H9 (cell line): ENCODE measurements around the gene TTC7B. TPM values are rescaled to one million over a fixed set of nuclear protein-coding genes. Genes with fewer than 3 reads are reported as not detected.

Source experiments
- DNase-seq: peaks from one replicate; pipeline ENCODE4 v3.0.0-alpha.2; 2017
- H2AFZ ChIP-seq: one replicate; pipeline ENCODE4 v1.6.1; 2013; ENCODE audit warnings: mild to moderate bottlenecking, low read length, control low read depth, moderate library complexity
- H2AK5ac ChIP-seq: 2 replicates; pipeline ENCODE4 v1.6.1; 2013; ENCODE audit warnings: low read length, control low read depth, mixed read lengths; ENCODE audit not compliant: insufficient read length
- H2BK120ac ChIP-seq: one replicate; pipeline ENCODE4 v1.6.1; 2013; ENCODE audit warnings: low read depth, mild to moderate bottlenecking, low read length, control low read depth, inconsistent platforms; ENCODE audit not compliant: poor library complexity, severe bottlenecking
- H2BK12ac ChIP-seq: 2 replicates; pipeline ENCODE4 v1.6.1; 2013; ENCODE audit warnings: low read length, control low read depth, mixed read lengths, low read depth; ENCODE audit not compliant: insufficient read length
- H2BK15ac ChIP-seq: 2 replicates; pipeline ENCODE4 v1.6.1; 2013; ENCODE audit warnings: low read depth, low read length, control low read depth
- H2BK20ac ChIP-seq: one replicate; pipeline ENCODE4 v1.6.1; 2013; ENCODE audit warnings: low read depth, mild to moderate bottlenecking, low read length, control low read depth, inconsistent platforms; ENCODE audit not compliant: poor library complexity, severe bottlenecking
- H2BK5ac ChIP-seq: 2 replicates; pipeline ENCODE4 v1.6.1; 2013; ENCODE audit warnings: low read length, control low read depth, mixed read lengths; ENCODE audit not compliant: insufficient read length
- H3K14ac ChIP-seq: 2 replicates; pipeline ENCODE4 v1.6.1; 2013; ENCODE audit warnings: low read length, control low read depth; ENCODE audit not compliant: insufficient read depth
- H3K18ac ChIP-seq: 2 replicates; pipeline ENCODE4 v1.6.1; 2013; ENCODE audit warnings: low read depth, mild to moderate bottlenecking, mixed read lengths, low read length, control low read depth; ENCODE audit not compliant: insufficient read length
- H3K23ac ChIP-seq: 2 replicates; pipeline ENCODE4 v1.6.1; 2013; ENCODE audit warnings: low read length, control low read depth, mixed read lengths, low read depth; ENCODE audit not compliant: insufficient read length
- H3K23me2 ChIP-seq: 2 replicates; pipeline ENCODE4 v1.6.1; 2013; ENCODE audit warnings: low read depth, mild to moderate bottlenecking, mixed read lengths, low read length, control low read depth; ENCODE audit not compliant: insufficient read length, poor library complexity, severe bottlenecking
- H3K27ac ChIP-seq: 2 replicates; pipeline ENCODE4 v1.5.1; 2013; ENCODE audit warnings: low read length, control low read depth, mixed read lengths, low read depth; ENCODE audit not compliant: insufficient read length
- H3K27me3 ChIP-seq: 2 replicates; pipeline ENCODE4 v1.6.1; 2013; ENCODE audit warnings: low read length, control low read depth, inconsistent platforms; ENCODE audit not compliant: insufficient read depth
- H3K4ac ChIP-seq: 2 replicates; pipeline ENCODE4 v1.6.1; 2013; ENCODE audit warnings: low read depth, mild to moderate bottlenecking, control low read depth, inconsistent platforms, low read length, moderate library complexity
- H3K4me1 ChIP-seq: 2 replicates; pipeline ENCODE4 v1.6.1; 2013; ENCODE audit warnings: low read length, control low read depth, inconsistent platforms; ENCODE audit not compliant: insufficient read depth
- H3K4me2 ChIP-seq: 2 replicates; pipeline ENCODE4 v1.6.1; 2013; ENCODE audit warnings: low read length, control low read depth, mixed read lengths; ENCODE audit not compliant: insufficient read length, insufficient read depth
- H3K56ac ChIP-seq: 2 replicates; pipeline ENCODE4 v1.6.1; 2013; ENCODE audit warnings: low read depth, mild to moderate bottlenecking, mixed read lengths, low read length, control low read depth; ENCODE audit not compliant: insufficient read length
- H3K79me1 ChIP-seq: 2 replicates; pipeline ENCODE4 v1.6.1; 2013; ENCODE audit warnings: low read depth, mild to moderate bottlenecking, moderate library complexity, low read length, control low read depth, inconsistent platforms; ENCODE audit not compliant: insufficient read depth, poor library complexity, severe bottlenecking
- H3K79me2 ChIP-seq: 2 replicates; pipeline ENCODE4 v1.6.1; 2013; ENCODE audit warnings: low read length, control low read depth, inconsistent platforms; ENCODE audit not compliant: insufficient read depth
- H3K9ac ChIP-seq: 2 replicates; pipeline ENCODE4 v1.6.1; 2013; ENCODE audit warnings: low read length, control low read depth, mixed read lengths; ENCODE audit not compliant: insufficient read length; ENCODE audit errors: extremely low read depth
- H3K9me3 ChIP-seq: one replicate; pipeline ENCODE4 v1.6.1; 2013; ENCODE audit warnings: low read depth, low read length, inconsistent platforms; ENCODE audit not compliant: control insufficient read depth
- H3T11ph ChIP-seq: one replicate; pipeline ENCODE4 v1.6.1; 2013; ENCODE audit warnings: mild to moderate bottlenecking, low read length, control low read depth, inconsistent platforms
- H4K20me1 ChIP-seq: one replicate; pipeline ENCODE4 v1.6.1; 2013; ENCODE audit not compliant: control insufficient read depth, insufficient read length, insufficient read depth
- H4K5ac ChIP-seq: 2 replicates; pipeline ENCODE4 v1.6.1; 2013; ENCODE audit warnings: low read depth, mild to moderate bottlenecking, mixed read lengths, low read length, control low read depth; ENCODE audit not compliant: insufficient read length
- H4K8ac ChIP-seq: replicated peaks from 2 replicates; pipeline ENCODE4 v1.6.1; 2013; ENCODE audit warnings: low read length, control low read depth, mixed read lengths, low read depth; ENCODE audit not compliant: insufficient read length
- H4K91ac ChIP-seq: 2 replicates; pipeline ENCODE4 v1.6.1; 2013; ENCODE audit warnings: low read depth, mild to moderate bottlenecking, moderate library complexity, mixed read lengths, low read length, control low read depth; ENCODE audit not compliant: insufficient read length
- H3K27ac Mint-ChIP-seq, 3 experiments: 2 replicates in 2 of 3; 3 replicates in 1 of 3; pipeline ENCODE4 v1.8.0; 2020 to 2021; ENCODE audit warnings: mixed read lengths in 3 of 3, mild to moderate bottlenecking in 1 of 3, moderate library complexity in 1 of 3
- H3K27me3 Mint-ChIP-seq: 2 replicates; pipeline ENCODE4 v1.8.0; 2021; ENCODE audit warnings: low read depth, mild to moderate bottlenecking, moderate library complexity, mixed read lengths
- H3K36me3 Mint-ChIP-seq, 3 experiments: 2 replicates in 2 of 3; 3 replicates in 1 of 3; pipeline ENCODE4 v1.8.0; 2020 to 2021; ENCODE audit warnings: low read depth in 3 of 3, mixed read lengths in 3 of 3; ENCODE audit not compliant: insufficient read depth in 1 of 3
- H3K4me1 Mint-ChIP-seq, 2 experiments: 2 replicates each; pipeline ENCODE4 v1.8.0; 2020; ENCODE audit warnings: mixed read lengths in 2 of 2
- H3K4me3 Mint-ChIP-seq, 2 experiments: 2 replicates in 1 of 2; 3 replicates in 1 of 2; pipeline ENCODE4 v1.8.0; 2020 to 2021; ENCODE audit warnings: mild to moderate bottlenecking in 2 of 2, mixed read lengths in 2 of 2, moderate library complexity in 1 of 2
- H3K9me3 Mint-ChIP-seq, 2 experiments: 2 replicates in 1 of 2; 3 replicates in 1 of 2; pipeline ENCODE4 v1.8.0; 2020; ENCODE audit warnings: mild to moderate bottlenecking in 2 of 2, mixed read lengths in 2 of 2, moderate library complexity in 1 of 2
- WGBS: extraction: QIAGEN DNeasy Blood & Tissue Kit; methylation state at CpG from one replicate; pipeline ENCODE4 v1.1.7; 2013; ENCODE audit warnings: missing lambda C conversion rate, low lambda C conversion rate, mixed read lengths; ENCODE audit not compliant: insufficient read length; ENCODE audit errors: extremely low coverage; 5-methylcytosine and 5-hydroxymethylcytosine counted together
- total RNA-seq: library from RNA; stranded (reverse); gene quantifications from 2 replicates; pipeline ENCODE4 v1.2.1, GENCODE V29; 2021
- TF ChIP-seq, protein P1 (sequence below): fragments of 200-600 bp; sonication (generic); conservative IDR thresholded peaks from 3 replicates; pipeline ENCODE4 v1.8.0; 2021; ENCODE audit warnings: antibody characterized with exemption, mild to moderate bottlenecking

TTC7B gene
- total RNA-seq, 1 experiment from 2014 or later = 33.7 TPM

DNA sequence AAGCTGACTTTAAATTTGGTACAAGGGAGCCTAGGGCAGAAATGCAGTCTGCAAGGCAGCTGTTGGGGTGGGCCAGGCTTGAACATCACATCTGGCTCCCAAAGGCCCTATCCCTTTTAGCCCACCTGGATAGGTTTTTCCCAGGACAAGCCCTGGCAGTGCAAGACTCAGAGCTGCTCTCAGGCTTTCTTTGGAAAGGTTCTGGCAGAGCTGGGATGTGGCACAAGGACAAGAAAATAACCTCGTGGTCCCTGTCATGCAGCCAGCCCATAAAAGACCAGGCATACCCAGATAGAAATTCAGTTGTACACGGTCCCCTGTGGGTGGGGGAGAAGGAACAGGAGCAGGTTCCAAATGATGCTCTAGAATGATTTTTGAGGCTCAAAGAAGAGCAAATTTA, 206.9 kb downstream of the TTC7B start:
- no peak for DNase-seq
- Histone ChIP-seq H3K4me1 (0 out of 2 replicates have a peak, but pooled peaks cover 3% of the 10 kb centered on the region), H3K18ac (no peak overlapping the region), H3K9me3 (no peaks in the 10 kb centered on the region), H4K20me1 (no peaks in the 10 kb centered on the region), H2BK5ac (no peak overlapping the region), H2BK120ac (no peak overlapping the region), H2AK5ac (no peak overlapping the region), H3K14ac (no peak overlapping the region), H2BK15ac (no peak overlapping the region), H4K5ac (no peak overlapping the region), H3K23ac (no peak overlapping the region), H3K4ac (no peak overlapping the region), H4K91ac (no peak overlapping the region), H4K8ac (no peak overlapping the region), H2AFZ (no peak overlapping the region), H2BK12ac (no peak overlapping the region), H3K9ac (no peak overlapping the region), H2BK20ac (no peak overlapping the region), H3T11ph (no peak overlapping the region), H3K56ac (no peak overlapping the region), H3K79me1 (no peaks in the 10 kb centered on the region), H3K79me2 (no peaks in the 10 kb centered on the region), H3K27ac (no peak overlapping the region), H3K4me2 (no peak overlapping the region), H3K27me3 (no peaks in the 10 kb centered on the region), H3K23me2 (no peaks in the 10 kb centered on the region)
- Mint-ChIP-seq H3K9me3 (no peaks in the 10 kb centered on the region), H3K36me3 (no peaks in the 10 kb centered on the region; a peak in 1 of 7 replicates), H3K4me3 (no peak overlapping the region), H3K4me1 (peaks cover 42 to 47% of the 10 kb centered on the region in 2 experiments), H3K27me3 (no peaks in the 10 kb centered on the region), H3K27ac (no peak overlapping the region)
- no CpG with 5 or more reads among the region's 2 CpGs for WGBS
- TF ChIP-seq, protein P1, sequence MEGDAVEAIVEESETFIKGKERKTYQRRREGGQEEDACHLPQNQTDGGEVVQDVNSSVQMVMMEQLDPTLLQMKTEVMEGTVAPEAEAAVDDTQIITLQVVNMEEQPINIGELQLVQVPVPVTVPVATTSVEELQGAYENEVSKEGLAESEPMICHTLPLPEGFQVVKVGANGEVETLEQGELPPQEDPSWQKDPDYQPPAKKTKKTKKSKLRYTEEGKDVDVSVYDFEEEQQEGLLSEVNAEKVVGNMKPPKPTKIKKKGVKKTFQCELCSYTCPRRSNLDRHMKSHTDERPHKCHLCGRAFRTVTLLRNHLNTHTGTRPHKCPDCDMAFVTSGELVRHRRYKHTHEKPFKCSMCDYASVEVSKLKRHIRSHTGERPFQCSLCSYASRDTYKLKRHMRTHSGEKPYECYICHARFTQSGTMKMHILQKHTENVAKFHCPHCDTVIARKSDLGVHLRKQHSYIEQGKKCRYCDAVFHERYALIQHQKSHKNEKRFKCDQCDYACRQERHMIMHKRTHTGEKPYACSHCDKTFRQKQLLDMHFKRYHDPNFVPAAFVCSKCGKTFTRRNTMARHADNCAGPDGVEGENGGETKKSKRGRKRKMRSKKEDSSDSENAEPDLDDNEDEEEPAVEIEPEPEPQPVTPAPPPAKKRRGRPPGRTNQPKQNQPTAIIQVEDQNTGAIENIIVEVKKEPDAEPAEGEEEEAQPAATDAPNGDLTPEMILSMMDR = no peak
